Medulla oblongata (tissue), 1 donor: ENCODE results near the gene RALGAPA2.
A peak's percentile ranks its signal among the peaks of the same experiment; 100 is the strongest.

ENCODE experiments used
- DNase-seq: peaks from one replicate; pipeline ENCODE4 v3.0.0-alpha.2; 2015; ENCODE audit errors: extremely low spot score

The RALGAPA2 gene

DNA sequence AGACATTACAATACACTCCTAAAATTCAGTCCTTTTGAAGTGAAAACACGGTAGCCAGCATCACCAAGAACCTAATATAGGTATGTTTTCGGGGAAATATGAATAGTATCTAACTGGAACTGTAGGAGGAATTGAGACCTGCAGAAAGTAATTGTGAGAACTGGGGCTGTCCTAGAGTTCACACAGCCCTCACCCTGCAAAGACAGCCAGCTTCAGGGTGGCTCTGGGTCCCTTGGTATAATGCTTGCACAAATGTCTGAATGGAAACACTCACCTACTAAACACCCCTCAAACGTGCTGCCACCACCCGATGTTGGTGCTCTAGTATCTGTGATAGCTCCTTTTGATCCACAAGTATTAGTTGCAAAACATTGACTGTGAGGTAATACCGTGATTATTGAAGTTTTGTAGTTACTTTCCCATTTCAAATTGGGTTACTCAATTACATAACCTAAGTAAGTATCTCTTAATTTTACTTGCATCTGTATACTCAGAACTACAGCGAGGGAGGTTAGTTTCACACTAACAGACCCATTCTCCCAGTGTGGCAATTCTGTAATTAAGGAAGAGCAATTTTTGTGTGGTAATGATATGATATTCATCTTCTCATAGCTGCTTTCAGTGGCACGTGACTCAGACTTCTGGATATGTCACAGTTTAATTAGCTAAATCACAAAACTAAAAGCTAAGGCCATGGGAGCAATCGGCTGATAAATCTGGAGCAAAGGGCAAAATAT lies 215.0 kb downstream of the RALGAPA2 start:
- DNase-seq, result no peak

DNA sequence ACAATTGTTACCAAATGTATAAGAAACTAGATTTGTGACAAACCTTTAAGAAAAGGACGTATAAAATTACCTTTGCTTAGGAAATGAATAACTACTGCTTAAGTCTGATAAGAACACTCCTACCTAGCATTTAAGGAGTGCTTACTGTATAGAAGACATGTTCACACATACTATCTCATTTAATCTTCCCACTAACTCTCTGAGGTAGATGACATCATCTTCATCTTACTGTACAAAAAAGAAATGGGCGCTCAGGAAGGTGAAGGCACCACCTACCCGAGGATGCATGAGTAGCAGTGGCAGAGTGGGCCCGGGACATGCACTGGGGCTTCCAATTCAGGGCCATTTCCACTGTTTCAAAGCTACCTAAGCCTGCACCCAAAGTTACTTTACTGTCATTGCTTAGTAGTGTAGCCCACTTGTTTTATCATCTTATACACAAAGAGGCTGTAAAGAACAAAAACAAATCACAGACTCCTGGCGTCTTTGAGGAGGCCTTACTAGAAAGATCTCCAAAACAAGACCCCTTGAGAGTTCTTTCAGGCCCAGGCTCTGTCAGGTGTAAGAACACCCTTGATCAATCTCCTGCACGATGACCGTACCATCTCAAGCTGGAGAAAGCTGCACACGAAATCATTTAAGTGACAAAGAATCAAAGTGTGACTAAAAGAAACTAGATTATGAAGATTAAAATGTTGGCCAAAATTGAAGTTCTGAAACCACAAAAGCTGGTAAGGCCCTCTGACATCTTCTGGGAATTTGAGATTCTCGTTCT lies 216.5 kb downstream of the RALGAPA2 start:
- no peak for DNase-seq

DNA sequence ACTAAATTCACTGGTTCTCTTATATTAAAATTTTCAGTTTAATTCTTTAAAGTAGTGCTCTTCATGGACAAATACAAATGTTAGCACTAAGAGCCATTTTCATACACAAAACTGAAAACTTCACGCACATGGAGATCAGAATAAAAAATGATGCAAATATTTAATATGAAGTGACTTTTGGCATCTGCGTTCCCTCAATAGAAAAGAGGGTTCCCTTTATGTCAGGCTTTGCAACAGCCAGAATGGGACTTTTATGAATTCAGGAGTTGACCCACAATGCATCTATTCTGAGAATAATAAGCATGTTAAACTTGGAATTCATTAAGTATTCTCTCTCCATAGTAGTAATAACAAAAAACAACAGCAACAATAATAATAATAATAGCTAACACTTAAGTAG lies 218.7 kb downstream of the RALGAPA2 start:
- DNase-seq, result no peak

DNA sequence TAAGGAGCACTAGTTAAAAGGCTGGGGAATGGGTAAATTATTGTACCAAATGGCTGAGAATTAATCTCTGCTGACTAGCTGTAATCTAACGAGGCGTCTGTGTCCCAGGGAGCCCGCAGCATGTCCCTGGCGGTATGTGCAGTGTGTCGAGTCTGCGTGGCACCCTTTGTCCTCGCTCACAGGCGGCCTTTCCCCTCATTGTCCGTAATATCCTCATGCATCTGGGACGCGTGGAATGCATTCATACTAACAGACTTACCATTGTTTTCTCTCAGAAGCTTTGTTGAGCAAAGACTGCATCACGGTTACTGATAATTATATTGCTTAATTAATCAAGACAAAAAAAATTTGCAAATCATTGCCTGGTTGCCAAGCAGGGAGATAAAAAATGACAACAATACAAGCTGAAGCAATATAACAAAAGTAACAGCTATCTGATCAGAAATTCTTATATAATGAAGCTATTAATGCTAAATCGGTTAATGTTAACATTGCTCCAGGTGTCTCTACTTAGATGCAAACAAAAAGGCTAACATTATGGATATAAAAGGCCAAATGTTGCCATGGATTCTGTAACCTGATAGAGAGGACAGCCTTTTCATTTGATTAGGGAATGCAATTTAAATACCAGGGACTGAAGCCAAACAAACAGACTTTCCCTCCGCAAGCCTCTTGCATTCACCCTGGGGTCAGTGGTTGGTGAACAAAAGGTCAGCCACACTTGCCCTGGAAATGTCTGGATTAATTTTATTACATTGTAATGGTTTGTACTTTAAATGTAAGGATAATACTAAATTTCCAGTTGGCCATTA lies 219.7 kb downstream of the RALGAPA2 start:
- DNase-seq, result peak; percentile 86

DNA sequence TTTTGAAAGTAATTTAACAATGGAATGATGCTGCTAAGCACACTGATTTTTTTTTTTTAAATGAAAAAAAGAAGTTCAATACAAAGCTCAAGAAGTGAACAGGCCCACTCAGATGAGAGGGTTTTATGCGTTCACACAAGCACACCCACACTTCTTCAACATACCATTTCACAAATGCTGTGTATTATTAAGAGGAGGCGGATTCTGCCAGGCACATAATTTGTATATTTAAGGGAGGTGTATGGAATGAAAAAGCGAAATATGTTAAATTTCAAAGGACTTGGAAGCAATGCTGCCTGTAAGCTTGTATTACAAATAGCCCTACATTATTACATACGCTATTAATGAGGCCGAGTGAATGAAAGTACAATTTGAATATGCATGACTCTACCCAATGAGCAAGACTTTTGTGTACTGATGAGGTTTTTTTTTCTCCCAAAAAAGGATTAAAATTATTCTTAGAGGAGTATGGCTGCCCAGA lies 220.6 kb downstream of the RALGAPA2 start:
- DNase-seq, result no peak

DNA sequence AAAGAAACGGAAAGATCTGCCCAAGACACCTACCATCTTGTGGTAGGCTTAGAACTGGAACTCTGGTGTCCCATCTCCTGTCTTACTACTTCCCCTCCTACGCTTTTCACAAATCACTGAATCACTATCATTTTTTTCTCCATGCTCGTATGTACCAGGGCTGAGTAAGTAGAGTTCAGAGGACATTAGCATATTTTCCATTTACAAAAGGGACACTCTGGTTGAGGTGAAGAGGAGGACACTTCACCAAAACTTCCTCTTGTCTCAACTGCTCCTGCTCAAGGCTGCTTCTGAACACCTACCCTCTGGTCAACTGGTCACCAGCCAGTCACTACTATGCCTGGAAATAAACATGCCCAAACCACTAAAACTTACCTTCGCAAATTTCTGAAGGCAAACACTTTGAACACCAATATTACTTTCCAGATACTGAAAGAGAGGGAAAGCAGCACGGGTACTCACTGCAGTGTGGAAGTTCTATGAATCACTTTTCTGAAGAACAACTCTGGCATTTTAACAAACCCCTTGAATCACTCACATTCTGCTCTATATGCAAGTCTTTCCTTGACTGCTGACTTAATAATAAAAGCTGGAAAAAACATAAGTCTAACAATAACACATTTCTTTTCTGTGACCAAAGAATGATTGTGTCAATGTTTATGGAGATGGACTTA lies 221.2 kb downstream of the RALGAPA2 start:
- peak; percentile 30 for DNase-seq

DNA sequence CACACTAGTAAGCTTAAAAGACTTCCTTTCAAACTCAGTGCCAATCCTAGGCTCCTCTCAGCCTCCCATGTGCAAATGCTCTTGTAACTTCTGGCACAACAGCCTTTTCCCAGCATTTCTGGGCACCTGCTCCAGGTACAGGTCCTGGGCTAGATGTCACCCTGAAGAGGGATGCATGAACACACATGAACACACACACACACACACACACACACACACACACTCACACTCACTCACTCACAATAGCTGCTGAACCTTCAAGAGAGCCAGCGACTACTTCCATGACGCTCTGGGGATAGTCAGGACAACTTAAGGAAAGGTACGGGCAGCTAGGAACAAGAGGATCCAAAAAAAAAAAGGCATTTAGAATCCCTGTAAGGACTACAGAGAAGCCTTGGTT lies 221.8 kb downstream of the RALGAPA2 start:
- no peak for DNase-seq

DNA sequence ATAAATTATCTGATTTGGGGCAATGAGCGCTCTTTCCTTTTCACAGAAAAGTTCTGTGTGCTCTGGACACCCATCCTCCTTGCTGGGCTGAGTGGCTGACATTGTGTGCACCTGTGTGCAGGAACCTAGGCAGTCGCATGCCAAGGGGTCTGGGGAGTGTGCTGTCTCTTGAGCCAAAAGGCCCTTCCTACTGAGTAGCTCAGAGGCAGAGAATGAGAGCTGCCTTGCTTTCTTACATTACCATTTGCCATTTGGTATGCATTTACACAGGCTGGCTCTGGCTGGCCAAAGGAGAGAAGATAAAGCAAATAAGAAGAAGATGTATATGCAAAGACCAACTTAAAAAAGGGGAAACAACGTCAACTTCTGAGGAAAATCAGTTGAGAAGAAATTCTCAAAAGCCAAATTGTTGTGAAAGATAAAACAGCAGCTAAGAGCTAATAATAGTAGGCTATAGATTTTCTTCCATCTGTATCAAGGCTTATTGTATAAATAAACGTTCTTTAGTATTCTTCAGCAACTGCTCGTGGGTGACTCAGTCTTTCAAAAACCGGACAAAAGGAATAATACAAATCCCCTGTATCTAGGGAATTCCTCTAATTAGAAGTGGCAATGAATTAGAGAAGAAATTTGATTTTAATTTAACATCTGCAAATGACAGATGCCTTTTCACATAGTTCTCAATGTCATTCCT lies 222.6 kb downstream of the RALGAPA2 start:
- no peak for DNase-seq

DNA sequence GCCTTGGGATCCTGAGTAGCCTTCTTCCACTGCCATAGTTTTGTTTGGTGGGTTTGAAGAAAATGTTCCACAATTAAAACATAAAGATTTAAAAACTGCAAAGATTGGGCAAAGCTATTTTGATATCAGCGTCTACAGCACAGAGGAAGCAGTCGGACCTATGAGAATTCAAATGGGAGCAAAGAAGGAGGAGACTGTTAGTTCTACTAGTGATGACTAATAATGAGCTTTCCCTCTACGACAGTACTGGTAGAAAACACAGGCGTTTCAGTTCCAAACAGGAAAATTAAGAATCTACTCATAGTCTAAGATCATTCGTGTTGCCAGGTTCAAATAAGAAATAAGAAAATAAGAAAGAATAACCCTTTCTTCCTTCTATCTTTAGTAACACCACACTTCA lies 223.4 kb downstream of the RALGAPA2 start:
- DNase-seq, result no peak

DNA sequence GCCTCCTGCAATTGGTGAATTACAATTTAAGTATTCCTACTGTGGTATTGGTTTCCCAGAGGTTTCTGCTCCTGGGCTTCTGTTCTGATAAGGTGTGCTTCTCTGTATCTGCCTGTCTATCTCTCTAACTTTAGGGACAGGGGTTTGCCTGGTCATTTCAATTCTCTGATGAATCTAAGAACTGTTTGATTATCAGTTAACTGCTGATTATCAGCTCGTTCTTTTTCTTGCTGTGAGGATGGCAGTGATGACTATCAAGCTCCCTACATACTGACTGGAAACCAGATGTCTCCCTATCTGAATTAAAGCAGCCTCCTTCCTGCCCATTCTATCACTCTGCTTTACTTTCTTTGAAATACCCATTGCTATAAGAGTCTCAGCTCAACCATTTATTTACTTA lies 224.1 kb downstream of the RALGAPA2 start:
- no peak for DNase-seq

DNA sequence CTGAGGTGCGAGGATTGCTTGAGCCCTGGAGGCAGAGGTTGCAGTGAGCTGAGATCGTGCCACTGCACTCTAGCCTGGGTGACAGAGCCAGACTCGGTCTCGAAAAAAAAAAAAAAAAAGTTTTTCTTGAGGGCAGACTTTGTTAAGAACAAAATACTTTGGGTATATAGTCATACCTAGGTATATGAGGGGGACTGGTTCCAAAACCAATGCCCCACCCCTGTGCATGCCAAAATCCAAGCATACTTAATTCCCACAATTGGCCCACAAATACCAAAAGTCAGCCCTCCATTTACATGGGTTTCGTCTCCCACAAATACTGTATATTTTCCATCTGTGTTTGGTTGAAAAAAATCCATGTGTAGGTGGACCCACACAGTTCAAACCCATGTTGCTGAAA lies 224.6 kb downstream of the RALGAPA2 start:
- no peak for DNase-seq

DNA sequence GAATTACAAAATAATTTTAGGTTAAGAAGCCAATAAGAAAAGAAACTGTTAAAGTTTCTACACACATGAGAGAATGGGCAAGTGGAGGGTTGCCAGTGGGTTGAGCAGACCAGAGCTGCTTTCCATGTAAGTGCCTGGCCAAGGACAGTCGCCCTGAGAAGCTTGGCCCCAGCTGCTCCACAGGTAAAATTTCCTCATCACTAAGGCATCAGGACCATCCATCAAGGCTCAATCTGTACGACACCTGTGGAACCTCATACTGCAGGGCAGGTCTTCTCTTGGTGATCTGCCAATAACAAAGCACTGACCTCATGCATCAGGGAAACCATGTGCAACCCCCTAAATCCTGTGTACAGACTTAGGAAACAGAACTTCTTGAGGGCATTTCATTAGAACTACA lies 229.1 kb downstream of the RALGAPA2 start:
- DNase-seq, result no peak

DNA sequence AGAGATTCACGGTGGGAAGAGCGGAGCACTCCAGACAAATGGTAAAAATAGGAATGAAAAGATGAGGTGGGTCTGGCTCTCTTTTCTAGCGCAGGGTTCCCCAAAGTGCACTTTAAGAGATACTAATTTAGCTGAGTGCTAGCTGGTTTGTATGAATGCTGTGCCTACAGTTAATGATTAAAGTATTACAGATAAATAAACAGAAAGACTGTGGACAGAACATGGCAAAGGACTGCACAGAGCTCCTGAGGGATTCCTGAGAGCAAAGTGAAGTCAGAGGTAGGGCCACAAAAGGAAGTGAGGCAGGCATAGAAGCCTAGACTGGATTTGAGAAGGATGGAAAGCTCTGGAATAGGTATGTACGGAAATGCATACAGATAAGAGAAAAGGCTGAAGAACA lies 230.0 kb downstream of the RALGAPA2 start:
- DNase-seq, result no peak

DNA sequence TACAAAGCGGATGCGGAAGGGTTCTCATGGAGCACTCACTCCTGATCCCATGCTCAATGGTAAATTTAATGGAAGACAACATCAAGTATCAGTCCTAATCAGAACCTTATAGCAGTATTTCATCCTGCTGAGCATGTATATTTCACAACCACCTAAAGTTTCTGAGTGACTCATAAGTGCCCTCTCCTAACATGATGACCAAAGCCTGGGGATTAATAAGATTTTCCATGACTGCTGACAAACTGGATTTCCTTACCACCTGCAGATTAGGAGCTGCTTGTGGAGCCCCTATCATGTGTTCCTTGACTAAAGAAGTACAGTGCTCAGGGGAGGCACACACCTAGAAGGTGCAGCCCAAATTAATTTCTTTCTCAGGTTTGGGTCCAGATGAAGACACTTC lies 231.8 kb downstream of the RALGAPA2 start:
- no peak for DNase-seq

DNA sequence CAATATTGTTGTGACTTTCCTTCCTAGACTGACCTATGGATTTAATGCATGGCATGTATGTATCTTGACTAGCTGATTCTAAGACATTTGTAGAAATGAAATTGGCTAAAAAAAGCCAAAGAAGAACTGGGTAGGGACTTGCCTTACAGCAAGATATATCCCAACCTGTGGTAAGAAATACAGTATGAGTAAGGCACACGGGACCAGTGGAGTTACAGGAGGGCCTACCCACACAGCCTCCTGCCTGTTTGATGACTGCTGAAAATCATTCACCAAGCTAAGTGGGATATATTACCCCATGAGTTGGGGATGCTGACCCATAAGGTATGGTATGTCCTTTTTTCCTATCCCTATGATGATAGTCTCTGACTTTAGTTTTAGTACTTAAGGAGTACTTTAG lies 232.3 kb downstream of the RALGAPA2 start:
- no peak for DNase-seq

DNA sequence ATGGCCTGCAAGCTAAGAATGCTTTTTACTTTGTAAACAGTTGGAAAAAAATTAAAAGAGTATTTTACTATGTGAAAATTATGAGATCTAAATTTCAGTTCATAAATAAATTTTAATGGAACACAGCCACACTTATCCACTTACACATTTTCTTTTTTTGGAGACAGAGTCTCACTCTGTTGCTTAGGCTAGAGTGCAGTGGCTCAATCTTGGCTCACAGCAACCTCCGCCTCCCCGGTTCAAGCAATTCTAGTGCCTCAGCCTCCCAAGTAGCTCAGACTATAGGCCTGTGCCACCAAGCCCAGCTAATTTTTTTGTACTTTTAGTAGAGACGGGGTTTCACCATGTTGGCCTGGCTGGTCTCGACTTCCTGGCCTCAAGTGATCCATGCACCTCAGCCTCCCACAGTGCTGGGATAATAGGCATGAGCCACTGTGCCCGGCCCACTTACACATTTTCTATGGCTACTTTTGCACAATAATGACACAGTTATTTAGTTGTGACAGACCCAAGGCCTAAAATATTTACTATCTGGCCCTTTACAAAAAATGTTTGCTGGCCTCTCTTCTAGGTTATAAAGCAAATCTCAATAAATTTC lies 234.9 kb downstream of the RALGAPA2 start:
- no peak for DNase-seq

DNA sequence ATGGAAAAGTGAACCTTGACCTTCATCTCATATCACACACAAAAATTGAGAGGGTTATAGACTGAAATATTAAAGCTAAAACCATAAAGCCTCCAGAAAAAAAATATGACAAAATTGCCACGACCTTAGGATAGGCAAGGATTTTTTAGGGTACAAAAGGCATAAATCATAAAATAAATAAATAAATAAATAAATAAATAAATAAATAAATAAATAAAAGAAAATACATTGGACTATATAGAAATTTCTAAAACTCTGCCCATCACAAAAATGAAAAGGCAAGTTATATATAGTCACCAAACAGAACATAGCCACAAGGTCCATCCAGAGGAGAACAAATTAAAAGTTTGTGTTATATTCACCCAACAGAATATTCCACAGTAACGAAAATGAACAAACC lies 235.9 kb downstream of the RALGAPA2 start:
- no peak for DNase-seq

DNA sequence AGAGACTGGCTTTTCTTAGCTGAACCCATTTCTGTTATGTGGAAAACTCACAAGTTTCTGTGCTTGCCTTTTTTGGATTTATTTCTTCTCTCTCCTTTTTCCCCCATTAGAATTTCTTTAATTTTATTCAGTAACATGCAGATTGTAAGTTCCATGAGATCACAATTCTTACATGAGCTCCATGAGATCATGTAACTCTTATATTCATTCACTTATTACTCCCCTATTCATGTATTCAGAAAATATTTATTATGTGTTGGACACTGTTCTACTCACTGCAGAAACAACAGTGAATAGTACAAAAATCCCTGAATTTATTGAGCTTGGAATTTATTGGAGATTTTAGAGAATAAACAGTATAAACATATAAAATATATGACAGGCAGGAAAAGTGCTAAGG lies 238.8 kb downstream of the RALGAPA2 start:
- no peak for DNase-seq

DNA sequence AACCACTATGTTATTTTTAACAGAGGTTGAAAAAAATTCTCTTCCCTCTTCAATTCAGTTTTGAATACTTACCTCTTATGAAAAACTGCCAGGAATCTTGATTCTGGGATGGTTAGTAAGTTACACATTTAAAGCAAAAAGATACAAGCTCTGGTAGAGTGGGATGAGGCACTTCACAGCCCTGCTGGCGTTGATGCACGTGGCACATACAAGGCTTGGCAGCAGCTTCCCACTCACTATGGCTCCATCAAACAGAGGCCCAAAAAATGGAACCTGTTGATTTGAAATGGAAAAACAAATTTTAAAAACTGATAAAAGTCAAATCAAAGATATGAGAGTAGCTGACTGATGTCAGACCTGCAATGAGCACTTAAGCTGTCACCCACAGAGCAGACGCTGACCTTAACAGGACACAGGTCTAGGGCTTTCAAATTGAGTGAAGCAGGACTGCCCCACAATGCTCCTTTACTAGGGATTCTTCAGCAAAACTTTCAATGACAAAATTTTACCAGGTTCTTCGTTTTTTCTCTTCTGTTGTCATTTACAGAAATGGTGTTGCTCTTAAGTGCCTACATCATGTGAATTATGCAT lies 239.7 kb downstream of the RALGAPA2 start:
- no peak for DNase-seq

DNA sequence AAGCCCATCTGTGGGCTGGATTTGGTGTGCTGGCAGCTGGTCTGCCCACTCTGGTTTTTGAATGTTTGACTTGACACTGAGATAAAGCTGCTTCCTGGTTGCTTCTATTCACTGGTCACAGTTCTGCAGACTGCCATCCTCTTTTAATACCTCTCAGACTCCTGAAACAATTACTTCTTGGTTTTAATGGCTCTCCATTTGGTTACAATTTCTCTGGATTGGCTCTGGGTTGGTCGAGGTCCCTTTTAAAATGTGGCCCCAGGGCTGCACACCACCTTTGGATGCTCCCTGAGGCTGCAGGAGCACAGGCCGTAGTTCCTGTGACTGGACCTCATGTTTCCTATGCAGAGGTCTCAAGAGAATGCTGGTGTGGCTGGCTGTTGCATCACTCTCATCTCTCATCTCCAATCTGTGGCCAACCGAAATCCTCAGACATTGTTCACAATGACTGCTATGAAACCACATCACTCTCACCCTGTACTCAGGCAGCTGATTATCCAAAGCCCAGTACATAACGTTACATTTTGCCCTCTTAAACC lies 246.0 kb downstream of the RALGAPA2 start:
- no peak for DNase-seq
